Measurements from ENCODE around the gene SPATC1L.
"Not testable (repeated sequence)": the region's sequence is repeated elsewhere in the genome, so short reads cannot be mapped to it uniquely, and the experiment has no call there.

Gene SPATC1L

DNA sequence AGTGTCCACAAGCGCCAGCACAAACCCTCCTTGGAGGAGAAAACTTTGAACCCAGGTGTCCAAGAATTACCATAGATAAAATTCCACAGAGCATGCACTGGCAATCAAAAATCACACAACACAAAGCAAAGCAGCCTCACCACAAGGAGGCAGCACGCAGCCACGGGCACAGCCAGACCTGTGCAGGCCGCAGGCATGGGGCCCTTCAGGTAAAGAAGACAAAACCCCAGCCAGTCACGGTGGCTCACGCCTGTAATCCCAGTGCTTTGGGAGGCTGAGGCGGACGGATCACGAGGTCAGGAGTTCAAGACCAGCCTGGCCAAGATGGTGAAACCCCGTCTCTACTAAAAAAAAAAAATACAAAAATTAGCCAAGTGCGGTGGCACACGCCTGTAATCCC, 36.8 kb downstream of the SPATC1L start:
- not testable (repeated sequence) for DNase-seq

DNA sequence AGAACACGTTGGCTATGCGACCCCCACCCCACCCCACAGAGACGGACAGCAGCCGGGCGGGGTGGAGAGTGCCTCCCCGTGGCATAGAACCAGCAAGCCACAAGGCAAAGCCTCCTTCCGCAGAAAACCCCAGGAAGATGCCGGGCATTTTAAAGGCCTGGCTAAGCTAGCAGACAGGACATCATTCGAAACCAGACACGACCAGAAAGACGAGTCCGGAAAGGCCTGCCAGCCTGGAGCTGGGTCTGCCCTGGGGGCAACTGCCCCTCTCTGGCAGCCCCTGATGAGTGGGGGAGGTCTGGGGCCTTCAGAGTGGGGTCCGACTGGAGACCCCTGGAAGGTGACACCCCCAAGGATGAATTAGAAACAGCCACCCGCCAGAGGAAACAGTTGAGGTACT, 37.4 kb downstream of the SPATC1L start:
- no peak for DNase-seq

DNA sequence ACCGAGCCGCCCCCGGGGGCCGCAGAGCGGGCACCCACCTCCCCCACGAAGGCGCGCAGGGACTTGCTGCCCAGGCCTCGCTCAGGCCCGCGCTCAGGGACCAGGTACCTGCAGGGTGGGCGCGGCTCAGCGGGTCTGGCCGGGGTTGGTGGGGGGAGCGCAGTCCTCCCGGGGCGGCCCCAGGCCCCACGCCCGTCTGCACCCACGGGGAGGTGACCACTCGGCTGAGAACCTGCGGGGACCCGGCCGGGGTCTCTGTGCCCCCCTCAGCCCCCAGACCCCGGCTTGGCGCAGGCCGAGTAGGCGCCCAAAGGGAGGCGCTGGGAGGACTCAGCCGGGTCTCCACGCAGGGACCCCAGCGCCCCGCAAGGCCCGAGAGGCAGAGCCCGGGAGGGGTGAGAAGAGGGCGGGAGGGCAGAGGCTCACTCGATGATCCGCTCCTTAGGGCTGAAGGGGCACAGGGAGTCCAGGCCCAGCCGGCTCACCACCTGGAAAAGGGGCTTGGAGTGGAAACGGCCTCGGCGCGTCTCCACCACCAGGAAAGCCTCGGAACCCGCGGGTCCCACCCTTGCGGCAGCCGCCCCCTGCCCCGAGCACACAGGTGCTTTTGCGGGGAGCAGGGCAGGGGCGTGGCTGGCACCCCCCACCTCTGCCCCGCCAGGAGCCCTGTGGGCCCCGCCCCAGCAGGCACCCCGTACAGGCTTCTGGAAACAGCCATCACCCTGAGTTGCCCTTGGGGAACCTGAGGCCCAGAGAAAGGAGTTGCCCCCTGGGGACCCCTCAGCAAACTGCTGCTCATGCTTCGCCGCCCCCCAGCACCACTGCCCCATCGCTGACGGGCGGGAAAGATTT, 38.2 kb downstream of the SPATC1L start:
- DNase-seq = no peak

DNA sequence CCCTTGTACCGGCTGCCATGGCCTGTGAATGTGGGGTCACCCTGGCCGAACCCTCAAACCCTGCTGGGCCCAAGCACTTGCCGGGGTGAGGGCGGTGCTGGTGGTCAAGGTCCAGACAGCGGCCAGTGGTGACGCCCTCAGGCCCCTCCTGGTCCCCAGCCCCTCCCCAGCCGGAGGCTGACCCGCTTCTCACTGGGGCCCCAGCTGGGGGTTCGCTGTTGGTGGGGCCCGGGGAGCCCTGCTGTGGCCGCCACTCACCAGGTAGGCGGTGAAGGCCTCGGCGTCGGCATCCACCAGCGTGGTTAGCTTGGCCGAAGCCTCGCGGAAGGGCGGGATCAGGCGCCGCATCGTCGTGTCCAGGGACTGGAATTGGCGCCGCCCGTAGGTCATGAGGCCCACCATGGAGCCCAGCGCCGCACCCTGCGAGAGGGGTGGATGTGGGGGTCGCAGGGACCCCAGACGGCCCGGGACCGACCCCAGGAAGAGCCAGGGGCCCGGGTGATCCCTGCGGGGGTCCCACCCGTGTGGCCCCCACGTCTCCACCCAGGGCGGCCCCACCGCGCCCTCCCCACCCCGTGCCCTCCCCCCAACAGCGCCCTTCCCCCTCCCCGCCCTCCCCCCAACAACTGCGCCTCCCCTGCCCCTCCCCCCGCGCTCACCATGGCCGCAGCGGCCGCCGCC, 39.0 kb downstream of the SPATC1L start:
- DNase-seq = no peak

DNA sequence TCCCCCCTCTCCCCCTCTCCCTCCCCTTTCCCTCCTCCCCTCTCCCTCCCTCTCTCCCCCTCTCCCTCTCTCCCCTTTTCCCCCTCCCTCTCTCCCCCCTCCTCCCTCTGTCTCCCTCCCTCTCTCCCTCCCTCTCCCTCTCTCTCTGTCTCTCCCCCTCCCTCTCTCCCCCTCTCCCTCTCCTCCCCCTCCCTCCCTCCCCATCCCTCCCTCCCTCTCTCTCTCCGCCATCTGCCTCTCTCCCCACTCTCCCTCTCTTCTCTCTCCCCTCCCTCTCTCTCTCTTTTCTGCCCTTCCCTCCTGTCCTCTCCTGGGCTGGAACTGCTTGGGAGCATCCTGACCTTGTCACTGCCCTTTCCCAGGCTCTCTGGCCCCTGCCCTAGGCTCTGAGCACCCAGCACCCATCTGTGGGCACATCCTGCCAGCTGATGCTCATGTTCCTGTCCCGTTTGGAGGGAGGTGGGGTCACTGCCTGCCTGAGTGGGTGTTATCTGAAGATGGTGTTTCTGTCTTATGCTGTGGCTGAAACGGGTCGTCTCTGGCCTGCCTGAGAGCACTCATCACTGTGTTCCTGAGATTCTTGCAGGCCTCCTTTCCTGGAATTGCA, 39.7 kb downstream of the SPATC1L start:
- no peak for DNase-seq

DNA sequence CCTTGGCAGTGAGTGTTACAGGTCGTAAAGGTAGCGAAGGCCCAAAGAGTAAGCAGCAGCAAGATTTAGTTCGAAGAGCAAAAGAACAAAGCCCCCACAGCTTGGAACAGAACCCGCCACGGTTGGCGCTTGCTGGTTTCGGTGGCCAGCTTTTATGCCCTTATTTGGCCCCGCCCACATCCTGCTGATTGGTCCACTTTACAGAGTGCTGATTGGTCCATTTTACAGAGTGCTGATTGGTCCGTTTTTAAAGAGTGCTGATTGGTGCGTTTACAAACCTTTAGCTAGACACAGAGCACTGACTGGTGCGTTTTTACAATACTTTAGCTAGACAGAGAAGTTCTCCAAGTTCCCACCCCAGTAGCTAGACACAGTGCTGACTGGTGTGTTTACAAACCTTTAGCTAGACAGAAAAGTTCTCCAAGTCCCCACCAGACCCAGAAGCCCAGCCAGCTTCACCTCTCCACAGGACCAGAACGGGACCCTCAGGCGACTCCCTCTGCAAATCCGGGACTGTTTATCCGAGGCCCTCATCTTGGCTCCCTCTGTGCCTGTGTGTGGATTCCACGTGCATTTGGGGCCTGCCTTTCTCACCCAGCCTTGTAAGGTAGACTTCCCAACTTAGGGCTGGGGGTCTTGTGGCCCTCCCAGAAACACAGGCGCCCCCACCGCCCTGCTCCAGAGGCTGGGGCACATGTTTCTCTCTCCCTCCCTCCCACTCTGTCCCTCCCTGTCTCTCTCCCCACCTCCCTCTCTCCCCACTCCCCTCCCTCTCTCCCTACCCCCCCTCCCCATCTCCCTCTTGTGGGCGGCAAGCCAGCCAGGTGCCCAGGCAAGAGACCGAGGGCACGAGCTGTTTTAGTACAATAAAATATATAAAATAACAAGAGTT, 41.4 kb downstream of the SPATC1L start:
- DNase-seq = no peak

DNA sequence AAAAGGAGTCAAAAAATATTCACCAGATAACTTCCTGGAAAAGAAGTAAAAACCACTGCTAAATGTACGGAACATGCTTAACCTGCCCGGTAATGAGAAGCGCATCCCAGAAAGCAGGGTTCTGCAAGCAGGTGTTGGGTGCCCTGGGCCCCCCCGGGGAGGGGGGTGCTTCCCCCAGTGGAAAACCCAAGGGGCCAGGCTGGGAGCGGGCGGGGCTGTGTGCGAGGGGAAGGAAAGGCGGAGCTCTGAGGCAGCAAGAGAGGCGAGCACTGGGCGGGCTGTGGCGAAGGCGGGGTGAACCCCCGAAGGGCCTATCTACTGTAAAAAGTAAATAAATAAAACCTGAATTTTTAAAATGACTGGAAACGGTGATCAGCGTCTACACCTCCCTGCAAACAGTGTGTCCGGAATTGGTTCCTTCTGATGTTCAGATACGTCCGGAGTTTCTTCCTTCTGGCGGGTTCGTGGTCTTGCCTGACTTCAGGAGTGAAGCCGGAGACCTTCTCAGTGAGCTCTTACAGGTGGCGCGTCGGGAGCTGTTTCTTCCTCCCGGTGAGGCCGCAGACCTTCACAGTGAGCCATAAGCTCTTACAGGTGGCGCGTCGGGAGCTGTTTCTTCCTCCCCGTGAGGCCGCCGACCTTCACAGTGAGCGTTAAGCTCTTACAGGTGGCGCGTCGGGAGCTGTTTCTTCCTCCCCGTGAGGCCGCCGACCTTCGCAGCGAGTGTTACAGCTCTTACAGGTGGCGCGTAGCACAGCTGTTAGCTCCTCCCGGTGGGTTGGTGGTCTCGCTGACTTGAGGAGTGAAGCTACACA, 42.3 kb downstream of the SPATC1L start:
- no peak for DNase-seq

DNA sequence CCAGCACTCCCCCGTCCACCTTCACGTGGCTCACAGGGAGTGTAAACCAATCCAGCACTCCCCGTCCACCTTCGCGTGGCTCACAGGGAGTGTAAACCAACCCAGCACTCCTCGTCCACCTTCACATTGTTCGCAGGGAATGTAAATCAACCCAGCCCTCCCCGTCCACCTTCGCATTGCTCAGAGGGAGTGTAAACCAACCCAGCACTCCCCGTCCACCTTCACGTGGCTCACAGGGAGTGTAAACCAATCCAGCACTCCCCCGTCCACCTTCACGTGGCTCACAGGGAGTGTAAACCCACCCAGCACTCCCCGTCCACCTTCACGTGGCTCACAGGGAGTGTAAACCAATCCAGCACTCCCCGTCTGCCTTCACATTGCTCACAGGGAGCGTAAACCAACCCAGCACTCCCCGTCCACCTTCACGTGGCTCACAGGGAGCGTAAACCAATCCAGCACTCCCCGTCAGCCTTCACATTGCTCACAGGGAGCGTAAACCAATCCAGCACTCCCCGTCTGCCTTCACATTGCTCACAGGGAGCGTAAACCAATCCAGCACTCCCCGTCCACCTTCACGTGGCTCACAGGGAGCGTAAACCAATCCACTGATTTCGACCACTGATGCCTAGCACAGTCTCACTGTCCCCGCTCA, 43.8 kb downstream of the SPATC1L start:
- DNase-seq = not testable (repeated sequence)

DNA sequence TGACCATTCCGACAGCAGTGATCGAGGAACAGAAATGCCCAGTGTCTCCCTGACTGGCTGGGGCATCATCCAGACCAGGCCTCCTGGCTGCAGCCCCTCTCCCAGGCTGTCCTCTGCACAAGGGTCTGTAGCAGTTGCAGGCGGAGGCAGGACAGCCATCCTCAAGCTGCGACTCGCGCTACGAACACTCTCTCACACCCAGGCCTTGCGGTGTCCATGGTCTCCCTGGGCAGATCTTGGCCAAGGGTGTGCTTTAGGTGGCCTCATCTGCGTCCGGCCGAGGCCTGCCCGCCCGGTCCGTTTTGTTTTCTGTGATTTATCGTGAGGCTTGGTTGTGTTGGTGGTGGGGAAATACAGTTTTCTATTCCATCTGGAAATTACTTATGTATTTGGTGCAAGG, 44.6 kb downstream of the SPATC1L start:
- DNase-seq = no peak

DNA sequence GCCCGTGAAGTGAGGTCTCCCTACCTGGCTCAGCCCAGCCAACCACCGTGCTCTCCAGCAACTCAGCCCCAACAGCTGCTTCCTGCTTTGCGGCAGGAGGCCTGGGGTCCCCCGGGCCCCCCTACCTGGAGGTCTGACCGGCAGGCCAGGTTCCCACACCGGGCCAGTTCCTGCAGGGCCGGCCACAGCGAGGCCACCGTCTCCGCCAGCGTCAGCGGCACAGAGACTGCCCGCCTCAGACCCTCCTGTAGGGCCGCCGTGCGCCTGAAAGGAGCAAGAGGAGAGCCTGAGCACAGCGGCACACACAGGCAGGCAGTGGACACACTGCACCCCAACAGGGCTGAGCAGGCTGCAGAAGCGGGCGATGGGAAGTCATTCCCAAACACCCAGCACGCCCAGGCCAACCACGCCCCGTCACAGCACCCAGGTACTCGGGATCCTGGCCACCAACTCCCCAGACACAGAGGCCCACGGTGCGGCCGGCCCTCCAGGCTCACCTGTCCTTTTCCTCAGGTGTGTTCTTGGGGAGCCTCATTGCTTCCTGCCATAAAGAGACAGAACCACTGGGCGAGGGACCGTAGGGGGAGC, 45.8 kb downstream of the SPATC1L start:
- no peak for DNase-seq

DNA sequence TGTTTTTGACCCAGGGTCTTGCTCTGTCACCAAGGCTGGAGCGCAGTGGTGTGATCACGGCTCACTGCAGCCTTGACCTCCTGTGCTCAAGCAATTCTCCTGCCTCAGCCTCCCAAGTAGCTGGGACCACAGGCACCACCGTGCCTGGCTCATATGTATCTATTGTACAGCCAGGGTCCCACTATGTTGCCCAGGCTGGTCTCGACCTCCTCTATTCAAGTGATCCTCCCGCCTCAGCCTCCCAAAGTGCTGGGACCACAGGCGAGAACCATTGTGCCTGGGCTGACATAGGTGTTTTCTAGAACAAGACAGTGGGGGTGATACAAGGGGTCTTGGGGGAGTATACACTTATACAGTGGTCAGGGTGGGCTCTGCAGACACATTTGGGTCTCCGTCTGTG, 46.4 kb downstream of the SPATC1L start:
- no peak for DNase-seq

DNA sequence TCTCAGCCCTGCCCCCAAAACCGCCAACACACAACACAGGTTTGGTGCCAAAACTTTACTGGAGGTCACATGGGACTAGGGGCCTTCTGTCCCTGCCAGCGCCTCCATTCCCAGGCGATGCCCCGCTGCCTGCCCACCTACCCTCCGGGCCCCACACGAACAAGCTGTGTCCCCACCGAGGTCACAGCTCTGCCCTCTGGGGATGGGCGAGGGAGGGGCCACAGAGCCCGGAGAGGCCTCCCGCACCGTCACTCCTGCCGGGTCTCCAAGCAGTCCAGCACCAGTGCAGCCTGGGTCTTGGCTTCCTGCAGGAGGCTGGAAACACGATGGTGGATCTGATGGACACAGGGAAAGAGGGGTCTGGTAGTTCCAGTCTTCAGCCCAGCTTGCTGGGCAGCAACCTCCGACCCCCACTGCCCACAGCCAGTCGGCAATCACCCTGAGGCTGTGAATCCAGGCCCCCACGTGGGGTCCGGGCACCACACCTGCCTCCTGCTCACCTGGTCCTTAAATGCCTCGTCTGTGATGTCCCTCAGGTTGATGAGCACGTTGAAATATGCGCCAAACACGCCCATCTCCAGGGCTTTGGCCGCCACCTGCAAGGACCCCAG, 47.4 kb downstream of the SPATC1L start:
- no peak for DNase-seq

DNA sequence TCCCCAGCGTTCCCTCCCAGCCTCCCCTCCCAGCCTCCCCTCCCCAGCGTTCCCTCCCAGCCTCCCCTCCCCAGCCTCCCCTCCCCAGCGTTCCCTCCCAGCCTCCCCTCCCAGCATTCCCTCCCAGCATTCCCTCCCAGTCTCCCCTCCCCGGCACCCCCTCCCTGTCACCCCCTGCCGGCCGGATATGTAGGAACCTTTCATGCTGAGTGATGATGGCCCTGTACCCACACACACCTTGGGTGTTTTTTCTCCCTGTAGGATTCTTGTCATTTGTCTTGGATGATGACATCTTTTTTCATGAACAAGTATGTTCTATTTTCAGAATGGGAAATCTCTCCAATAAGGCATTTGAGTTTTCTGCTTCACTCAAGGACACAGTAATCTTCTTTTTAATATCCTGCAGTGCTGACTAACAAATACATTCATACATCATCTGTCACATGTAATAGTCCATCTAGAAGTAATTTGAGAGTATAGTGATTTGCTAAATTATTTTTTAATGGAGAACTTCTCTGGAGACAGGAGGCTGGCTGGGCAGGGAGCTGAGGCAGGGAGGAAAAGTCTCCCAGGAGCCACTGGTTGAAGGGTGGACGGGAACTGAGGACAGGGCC, 48.4 kb downstream of the SPATC1L start:
- no peak for DNase-seq

DNA sequence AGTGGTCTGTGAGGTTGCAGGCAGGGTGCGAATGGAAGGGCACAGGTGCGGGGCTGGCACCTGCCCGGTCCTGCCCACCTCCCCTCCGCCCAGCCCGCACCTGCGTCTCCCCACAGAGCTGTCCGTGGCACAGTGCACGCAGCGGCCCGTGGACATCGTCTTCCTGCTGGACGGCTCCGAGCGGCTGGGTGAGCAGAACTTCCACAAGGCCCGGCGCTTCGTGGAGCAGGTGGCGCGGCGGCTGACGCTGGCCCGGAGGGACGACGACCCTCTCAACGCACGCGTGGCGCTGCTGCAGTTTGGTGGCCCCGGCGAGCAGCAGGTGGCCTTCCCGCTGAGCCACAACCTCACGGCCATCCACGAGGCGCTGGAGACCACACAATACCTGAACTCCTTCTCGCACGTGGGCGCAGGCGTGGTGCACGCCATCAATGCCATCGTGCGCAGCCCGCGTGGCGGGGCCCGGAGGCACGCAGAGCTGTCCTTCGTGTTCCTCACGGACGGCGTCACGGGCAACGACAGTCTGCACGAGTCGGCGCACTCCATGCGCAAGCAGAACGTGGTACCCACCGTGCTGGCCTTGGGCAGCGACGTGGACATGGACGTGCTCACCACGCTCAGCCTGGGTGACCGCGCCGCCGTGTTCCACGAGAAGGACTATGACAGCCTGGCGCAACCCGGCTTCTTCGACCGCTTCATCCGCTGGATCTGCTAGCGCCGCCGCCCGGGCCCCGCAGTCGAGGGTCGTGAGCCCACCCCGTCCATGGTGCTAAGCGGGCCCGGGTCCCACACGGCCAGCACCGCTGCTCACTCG, 52.2 kb downstream of the SPATC1L start:
- DNase-seq = no peak

DNA sequence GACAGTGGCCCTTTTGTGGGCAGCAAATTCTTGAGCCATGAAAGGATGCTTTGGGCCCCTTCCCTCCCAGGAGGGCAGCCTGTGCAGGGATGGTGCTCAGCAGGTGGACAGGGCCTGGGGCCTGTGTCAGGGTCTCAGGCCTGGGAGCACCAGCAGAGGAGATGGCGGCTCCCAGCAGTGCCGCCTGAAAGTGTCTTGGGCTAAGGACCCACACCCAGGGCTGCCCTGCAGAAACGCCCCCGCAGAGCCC, 52.7 kb downstream of the SPATC1L start:
- DNase-seq = no peak

DNA sequence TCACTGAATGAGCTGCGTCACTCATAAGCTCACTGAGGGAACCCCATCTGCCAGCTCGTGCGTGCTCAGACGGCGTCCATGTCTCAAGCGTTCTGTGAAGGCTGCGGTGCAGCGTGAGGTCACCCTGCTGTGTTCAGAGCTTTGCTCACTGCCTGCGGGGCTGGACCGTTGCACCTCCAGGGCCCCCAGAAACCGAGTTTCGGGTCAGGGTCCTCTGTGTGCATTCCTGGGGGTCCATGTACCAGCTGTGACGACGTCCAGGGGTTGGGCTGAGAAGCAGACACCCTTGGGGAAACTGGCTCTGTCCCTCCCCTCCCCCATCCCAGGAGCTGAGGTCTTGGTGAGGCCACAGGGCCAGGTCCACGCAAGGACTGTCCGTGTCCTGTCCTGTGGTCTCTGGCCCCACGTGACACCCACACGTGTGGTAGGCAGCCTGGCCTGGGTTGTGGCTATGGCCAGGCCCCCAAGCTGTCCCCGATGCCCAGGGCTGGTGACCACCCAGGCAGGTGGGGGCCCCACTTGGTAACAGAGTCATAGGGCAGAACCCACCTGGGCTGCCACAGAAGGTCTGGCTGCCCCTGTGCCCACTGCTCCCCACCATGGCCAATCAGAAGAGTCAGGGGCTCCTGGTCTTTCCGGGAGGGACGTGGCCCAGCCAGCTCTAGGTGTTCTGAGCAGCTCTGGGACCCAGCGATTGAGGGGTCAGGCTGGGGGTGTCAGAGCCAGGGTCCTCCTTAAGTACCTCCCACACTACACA, 53.2 kb downstream of the SPATC1L start:
- DNase-seq = no peak

DNA sequence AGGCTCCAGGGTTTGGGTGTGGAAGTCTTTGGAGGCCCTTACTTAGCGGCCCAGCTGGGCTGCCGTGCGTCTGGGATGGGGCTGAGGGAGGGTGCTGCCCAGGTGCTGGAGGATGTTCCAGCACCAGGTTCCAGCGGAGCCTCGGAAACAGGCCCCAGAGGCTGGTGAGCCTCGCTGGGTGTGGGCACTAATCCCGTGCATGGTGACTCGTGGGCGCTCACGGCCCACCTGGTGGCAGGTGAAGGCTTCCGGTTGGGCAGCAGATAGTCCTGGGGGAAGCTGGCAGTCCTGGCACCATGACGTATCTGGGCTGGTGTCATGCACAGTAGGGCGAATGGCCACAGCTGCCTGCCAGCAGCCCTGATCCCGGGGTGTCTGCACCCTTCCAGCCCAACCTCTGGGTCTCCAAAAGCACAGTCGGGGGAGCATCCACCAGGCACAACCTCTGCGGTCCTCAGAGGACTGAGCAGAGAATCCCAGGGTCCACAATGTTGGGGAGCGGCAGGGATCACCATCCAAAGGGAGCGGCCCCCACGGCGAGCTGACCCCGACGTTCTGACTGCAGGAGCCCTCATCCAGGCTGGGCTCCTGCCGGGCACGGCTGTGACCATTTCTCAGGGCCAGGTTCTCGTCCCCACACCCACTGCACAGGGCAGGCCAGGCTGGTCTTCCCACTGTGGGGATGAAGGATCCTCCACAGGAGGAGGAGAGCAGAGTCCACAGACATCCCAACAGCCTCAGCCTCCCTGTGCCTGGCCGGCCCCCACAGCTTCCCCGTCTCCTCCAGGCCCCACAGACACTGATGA, 54.2 kb downstream of the SPATC1L start:
- no peak for DNase-seq
